NCI-H146 (cell line): ENCODE data around the gene SPACDR.

Experiments used
- DNase-seq: peaks from one replicate; lab custom pipeline; 2025; lab: John Stamatoyannopoulos, UW

SPACDR gene

GRCh38 chr7:100434297-100435144, 29.5 kb downstream of the SPACDR start:
- DNase-seq, result no peak

DNA sequence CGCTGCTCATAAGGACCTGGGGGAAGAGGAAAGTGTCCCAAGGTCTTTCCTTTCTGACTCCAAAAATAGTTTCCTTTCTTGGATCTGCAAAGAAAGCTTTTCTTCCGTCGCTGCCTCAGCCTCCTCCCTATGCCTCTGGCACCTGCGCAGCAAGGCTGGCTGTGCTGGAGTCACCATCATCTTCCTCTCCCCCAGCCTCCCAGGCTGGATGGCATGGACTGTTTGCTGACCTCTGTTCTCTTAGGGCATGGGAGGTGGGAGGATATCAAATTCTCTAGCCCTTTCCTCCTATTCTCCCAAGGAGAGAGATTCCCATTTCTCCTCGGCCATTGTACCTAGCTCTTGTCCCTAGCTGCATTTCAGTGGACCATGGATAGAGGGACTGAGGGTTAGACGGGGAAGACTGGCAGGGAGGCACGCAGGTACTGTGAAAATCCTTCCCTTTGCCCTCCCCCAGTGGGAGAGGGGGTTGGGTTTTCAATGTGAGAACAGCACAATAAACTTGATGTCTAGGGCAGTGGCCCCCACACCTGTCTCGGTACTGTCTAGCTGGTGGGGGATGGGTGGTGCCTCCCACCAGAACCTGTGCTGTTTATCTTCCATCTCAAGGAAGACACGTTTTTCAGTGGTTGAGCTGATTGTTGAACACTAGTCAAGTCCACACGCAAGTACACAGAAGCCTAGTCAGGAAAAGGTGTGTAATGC, 30.3 kb downstream of the SPACDR start:
- DNase-seq, result no peak

DNA sequence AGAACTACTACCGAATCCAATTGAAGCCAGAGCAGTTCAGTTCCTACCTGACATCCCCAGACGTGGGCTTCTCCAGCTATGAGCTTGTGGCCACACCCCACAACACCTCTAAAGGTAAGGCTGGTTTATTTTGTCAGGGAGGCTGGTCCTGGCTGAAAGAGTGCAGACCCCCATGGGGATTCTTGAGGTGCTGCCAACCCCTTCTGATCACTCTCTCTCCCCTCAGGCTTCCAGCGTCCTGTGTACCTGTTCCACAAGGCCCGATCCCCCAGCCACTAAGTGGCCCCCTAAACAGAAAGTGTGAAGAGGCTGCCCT, 30.8 kb downstream of the SPACDR start:
- no peak for DNase-seq

GRCh38 chr7:100432621-100433275, 31.3 kb downstream of the SPACDR start:
- DNase-seq, result no peak

GRCh38 chr7:100432053-100432452, 32.0 kb downstream of the SPACDR start:
- no peak for DNase-seq

DNA sequence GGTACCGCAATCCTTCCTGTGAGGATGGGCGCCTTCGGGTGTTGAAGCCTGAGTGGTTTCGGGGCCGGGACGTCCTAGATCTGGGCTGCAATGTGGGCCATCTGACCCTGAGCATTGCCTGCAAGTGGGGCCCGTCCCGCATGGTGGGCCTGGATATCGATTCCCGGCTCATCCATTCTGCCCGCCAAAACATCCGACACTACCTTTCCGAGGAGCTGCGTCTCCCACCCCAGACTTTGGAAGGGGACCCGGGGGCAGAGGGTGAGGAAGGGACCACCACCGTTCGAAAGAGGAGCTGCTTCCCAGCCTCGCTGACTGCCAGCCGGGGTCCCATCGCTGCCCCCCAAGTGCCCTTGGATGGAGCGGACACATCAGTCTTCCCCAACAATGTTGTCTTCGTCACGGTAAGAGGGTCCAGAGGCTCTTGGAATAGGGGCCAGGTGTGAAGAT, 32.7 kb downstream of the SPACDR start:
- no peak for DNase-seq

DNA sequence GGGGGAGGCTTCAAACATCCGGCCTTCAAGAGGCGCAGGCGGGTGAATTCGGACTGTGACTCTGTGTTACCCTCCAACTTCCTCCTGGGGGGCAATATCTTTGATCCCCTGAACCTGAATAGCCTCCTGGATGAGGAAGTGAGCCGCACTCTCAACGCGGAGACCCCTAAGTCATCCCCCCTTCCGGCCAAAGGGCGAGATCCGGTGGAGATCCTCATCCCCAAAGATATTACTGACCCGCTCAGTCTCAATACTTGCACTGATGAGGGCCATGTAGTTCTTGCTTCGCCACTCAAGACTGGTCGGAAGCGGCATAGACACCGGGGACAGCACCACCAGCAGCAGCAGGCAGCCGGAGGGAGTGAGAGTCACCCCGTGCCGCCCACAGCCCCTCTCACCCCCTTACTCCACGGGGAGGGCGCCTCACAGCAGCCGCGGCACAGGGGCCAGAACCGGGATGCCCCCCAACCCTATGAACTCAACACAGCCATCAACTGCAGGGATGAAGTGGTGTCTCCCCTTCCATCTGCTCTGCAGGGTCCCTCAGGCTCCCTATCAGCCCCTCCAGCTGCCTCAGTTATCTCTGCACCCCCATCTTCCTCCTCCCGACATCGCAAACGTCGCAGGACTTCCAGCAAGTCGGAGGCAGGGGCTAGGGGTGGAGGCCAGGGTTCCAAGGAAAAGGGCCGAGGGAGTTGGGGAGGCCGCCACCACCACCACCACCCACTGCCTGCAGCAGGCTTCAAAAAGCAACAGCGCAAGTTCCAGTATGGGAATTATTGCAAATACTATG, 33.4 kb downstream of the SPACDR start:
- DNase-seq, result no peak

DNA sequence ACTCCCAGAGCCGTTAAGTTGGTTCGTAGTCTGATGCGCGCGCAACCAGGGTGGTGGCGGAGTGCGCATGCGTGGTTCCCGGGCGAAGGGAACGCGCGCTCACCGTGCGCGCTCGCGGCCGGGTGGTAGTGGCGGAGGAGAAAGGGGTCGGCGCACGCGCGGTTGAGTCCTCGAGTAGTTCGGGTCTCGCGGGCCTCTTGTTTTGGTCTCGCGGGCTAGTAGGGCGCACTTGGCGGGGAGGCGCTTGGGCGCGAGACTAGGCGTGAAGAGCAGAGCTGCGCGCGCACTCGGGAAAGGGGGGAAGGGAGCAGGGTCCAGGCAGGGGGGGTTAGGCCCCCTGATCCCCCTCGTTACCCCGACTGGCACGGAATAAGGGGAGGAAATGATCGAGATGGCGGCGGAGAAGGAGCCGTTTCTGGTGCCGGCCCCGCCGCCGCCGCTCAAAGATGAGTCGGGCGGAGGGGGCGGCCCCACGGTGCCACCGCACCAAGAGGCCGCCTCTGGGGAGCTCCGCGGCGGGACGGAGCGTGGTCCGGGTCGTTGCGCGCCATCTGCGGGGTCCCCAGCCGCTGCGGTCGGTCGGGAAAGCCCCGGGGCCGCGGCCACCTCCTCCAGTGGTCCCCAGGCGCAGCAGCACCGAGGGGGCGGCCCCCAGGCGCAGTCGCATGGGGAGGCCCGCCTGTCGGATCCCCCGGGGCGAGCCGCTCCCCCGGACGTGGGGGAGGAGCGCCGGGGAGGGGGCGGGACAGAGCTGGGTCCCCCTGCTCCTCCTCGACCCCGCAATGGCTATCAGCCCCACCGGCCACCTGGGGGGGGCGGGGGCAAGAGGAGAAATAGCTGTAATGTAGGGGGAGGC, 34.2 kb downstream of the SPACDR start, which contains the start of gene MEPCE:
Gene MEPCE, plus strand, starts transcription at position 195 of the 856 bp plus-strand sequence. Its CDS starts 188 bp downstream, at position 383.
- peak; percentile 97 for DNase-seq

DNA sequence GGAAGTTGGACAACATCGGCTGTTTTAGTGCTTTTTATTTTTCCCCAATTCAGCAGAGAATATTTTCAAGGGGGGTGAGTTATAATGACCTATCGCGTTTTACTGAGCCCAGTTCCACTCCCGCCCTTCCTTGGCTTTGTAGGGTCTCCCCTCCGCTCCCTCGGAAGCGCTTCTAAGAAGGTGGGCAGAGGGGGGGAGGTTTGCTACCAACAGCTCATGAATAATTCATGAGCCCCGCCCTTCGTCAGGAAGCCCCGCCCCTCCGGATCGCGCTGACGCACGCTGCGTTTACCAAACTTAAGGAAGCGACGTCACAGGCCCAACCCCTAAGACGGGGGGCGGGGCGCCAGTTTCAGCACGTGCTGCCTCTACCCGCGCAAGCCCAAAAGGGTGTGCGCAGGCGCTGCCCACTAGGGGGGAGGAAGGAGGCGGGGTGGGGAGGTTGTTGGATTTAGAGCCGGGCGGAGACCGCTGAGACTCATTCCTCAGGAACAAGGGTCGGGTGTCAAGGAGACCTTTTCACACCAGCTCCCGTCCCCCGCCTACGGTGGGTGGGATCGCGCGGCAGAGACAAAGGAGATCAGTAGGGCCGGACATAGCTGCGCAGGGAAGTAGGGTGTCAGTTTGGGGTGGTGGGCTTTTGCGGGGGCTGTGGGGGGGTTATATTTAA, 35.0 kb downstream of the SPACDR start:
- peak; percentile 100 for DNase-seq

- DNase-seq, result peak; percentile 97
These were observed 35.7 kb downstream of the SPACDR start, which contains the start of gene ZCWPW1 for GRCh38 chr7:100428199-100428966. TSS of gene ZCWPW1 (minus strand) at chr7:100428703. CDS start at chr7:100420649, 8,054 bp downstream.

GRCh38 chr7:100427762-100428198, 36.3 kb downstream of the SPACDR start:
- no peak for DNase-seq

GRCh38 chr7:100426516-100426915, 37.5 kb downstream of the SPACDR start:
- no peak for DNase-seq

DNA sequence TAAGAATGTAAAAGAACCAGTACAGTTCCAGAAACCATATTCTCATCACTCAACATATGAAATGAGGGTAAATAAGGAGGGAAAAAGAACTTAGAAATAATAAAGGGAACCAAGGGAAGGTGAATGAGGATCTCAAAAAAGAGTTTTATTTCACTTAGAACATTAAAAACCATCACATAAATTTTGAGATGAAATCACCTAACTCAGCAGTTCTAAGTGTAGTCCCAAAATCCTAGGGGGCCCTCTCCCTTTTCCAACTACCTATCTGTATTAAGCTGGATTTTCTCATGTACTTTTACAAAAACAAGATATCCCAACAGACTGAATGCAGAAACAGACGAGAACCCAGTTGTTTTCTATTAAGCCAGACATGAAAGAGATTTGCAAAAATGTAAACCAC, 38.7 kb downstream of the SPACDR start:
- no peak for DNase-seq

DNA sequence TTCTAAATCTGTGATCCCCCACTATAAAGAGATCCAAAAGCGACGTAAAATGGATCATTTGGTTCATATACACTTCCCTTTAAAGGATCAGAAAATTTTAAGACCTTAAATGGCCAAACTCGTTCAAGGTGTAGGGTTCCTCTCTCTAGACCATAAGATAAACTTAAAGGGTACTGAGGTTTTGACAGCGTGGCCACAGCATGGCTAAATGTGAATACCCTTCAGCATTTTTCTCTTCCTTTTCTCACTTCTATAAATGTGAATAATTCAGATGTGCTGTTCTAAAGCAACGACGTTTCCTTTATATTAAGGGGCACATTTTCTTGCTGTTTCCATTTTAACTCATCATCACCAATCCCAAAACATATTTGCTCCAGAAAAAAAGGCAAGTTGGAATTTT, 40.7 kb downstream of the SPACDR start:
- no peak for DNase-seq

GRCh38 chr7:100419660-100420226, 44.3 kb downstream of the SPACDR start:
- no peak for DNase-seq

DNA sequence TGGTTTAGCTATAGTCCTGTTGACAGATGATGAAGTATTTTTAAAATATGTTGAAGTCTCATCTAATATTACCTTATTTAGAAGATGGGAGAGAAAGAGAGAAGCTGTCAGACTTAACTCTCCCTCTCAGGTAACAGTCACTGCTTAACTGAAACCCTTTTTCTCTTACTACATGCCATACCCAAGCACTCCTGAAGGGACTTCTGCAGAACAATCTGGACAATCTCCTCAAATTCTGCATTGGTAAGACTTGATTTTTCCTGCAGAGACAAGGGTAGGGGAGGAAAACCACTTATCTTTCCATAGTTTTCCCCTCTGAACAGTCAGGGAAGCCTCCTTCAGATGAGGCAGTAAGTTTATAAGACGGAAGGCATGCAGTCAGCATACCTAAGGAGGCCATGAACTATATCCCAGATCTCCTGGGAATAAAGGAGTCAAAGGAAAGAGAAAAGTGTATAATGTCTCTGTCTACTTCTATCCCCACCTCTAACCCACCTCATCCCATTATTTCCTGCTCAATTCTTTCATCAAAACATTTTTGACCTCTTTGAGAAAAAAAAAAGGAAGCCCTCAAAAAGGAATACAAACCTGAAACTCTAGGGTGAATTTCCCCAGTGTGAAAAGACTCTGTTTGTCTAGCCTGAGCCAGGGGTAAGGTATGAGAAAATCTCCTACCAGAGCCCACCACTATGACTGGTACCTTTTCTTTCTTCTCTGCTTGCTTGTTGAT, 45.0 kb downstream of the SPACDR start:
- DNase-seq, result no peak

- no peak for DNase-seq
These were observed 48.6 kb downstream of the SPACDR start for GRCh38 chr7:100415448-100415847.

DNA sequence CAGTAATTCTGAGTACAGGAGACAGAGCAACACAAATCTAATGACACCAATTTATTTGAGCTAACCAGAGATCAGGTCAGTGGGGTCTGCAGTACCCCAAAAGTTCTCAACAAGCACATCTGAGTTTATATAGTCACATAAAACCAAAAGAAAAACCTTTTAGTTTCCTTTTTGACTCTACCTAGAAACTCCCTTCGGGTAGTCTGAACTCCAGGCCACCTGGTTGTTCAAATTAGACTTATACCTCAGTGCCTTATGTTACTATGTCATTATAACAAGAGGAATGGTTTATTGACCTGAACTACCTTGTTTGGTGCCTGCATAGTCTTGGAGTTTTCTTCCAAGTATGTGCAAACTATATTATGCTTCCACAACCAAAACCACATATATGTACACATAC, 50.2 kb downstream of the SPACDR start:
- DNase-seq, result no peak
